C4-2B (cell line): ENCODE results near the gene ANKMY1.

Source experiments
- H3K27ac ChIP-seq: fragments of 450-650 bp; 2 replicates; pipeline ENCODE4 v1.5.1; 2017
- ZFX ChIP-seq: fragments of 450-650 bp; IDR thresholded peaks from 2 replicates; pipeline ENCODE4 v1.6.1; 2017
- TF ChIP-seq, protein P1 (sequence below): fragments of 450-650 bp; conservative IDR thresholded peaks from 2 replicates; pipeline ENCODE4 v1.5.1; 2017; ENCODE audit warnings: mild to moderate bottlenecking

Gene ANKMY1, protein sequence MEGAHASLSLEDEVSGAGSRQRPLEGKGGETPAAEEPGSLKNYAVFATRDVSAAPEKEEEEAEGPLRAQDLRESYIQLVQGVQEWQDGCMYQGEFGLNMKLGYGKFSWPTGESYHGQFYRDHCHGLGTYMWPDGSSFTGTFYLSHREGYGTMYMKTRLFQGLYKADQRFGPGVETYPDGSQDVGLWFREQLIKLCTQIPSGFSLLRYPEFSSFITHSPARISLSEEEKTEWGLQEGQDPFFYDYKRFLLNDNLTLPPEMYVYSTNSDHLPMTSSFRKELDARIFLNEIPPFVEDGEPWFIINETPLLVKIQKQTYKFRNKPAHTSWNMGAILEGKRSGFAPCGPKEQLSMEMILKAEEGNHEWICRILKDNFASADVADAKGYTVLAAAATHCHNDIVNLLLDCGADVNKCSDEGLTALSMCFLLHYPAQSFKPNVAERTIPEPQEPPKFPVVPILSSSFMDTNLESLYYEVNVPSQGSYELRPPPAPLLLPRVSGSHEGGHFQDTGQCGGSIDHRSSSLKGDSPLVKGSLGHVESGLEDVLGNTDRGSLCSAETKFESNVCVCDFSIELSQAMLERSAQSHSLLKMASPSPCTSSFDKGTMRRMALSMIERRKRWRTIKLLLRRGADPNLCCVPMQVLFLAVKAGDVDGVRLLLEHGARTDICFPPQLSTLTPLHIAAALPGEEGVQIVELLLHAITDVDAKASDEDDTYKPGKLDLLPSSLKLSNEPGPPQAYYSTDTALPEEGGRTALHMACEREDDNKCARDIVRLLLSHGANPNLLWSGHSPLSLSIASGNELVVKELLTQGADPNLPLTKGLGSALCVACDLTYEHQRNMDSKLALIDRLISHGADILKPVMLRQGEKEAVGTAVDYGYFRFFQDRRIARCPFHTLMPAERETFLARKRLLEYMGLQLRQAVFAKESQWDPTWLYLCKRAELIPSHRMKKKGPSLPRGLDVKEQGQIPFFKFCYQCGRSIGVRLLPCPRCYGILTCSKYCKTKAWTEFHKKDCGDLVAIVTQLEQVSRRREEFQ

DNA sequence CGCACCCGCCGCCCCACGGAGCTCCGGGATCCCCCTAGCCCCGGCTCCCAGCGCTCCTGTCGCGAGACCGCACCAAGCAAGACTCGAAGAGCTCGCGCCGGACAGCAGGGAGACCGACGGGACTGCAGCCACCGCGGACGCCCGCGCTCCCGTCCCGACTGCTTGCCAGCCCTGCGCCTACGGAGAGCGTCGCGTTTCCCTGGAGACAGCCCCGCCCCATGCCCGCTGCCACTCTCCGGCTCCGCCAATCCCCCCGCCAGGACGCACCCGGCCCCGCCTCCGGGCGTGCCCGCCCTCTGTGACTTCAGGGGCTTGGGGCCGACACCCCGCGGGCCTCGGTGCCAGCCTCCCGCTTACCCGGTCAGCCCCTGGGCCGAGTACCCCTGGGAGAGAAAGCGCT lies at the start of gene ANKMY1:
TSS of gene ANKMY1 (minus strand) at position 181 of the 400 bp plus-strand sequence. CDS start 653 bp downstream, outside the sequence.
- peak within 1 kb of the TSS; percentile 60 for H3K27ac ChIP-seq
- TF ChIP-seq ZFX = no peak
- TF ChIP-seq, protein P1, sequence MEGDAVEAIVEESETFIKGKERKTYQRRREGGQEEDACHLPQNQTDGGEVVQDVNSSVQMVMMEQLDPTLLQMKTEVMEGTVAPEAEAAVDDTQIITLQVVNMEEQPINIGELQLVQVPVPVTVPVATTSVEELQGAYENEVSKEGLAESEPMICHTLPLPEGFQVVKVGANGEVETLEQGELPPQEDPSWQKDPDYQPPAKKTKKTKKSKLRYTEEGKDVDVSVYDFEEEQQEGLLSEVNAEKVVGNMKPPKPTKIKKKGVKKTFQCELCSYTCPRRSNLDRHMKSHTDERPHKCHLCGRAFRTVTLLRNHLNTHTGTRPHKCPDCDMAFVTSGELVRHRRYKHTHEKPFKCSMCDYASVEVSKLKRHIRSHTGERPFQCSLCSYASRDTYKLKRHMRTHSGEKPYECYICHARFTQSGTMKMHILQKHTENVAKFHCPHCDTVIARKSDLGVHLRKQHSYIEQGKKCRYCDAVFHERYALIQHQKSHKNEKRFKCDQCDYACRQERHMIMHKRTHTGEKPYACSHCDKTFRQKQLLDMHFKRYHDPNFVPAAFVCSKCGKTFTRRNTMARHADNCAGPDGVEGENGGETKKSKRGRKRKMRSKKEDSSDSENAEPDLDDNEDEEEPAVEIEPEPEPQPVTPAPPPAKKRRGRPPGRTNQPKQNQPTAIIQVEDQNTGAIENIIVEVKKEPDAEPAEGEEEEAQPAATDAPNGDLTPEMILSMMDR = no peak

DNA sequence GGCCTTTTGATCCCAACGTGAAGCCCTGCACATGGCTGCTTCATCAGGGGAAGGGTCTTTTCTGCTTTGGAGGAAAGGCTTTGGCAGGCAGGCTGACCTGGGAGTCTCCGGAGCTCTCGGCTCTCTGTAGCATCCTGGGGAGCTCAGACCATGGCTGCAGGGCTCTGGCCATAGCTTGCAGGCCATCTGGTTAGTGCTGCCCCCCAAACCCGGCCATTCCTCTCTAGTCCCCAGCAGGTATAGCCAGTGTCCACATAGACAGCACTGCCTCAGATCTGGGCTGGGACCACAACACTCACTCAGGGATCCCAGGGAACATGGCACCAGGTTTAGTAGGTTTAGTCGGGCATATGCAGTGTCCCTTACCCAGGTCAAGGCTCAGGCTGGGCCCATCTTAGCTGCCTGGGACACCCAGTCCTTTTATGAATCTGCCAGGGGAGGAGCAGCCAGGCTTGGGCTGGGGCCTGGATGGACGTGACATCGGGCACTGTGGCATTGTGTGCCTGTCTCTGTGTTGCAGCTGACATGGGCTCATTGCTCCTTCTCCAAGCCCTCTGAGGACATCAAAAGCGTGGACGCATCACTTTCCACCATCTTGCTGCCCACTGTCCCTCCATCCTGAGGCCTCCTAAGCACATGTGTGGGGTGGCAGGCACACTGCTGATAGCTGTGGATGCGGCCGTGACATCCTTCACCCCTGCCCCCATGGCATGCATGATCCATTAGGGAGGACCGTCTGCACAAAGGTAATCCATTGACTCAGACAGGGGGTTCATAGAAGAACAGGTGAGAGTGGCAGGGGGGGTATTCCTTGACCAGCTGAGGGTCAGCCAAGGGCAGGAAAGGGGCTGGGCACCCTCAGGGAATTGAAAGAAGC lies 48.3 kb upstream of the ANKMY1 start:
- no peak overlapping the region for H3K27ac ChIP-seq
- TF ChIP-seq ZFX = no peak
- TF ChIP-seq, protein P1 = no peak

DNA sequence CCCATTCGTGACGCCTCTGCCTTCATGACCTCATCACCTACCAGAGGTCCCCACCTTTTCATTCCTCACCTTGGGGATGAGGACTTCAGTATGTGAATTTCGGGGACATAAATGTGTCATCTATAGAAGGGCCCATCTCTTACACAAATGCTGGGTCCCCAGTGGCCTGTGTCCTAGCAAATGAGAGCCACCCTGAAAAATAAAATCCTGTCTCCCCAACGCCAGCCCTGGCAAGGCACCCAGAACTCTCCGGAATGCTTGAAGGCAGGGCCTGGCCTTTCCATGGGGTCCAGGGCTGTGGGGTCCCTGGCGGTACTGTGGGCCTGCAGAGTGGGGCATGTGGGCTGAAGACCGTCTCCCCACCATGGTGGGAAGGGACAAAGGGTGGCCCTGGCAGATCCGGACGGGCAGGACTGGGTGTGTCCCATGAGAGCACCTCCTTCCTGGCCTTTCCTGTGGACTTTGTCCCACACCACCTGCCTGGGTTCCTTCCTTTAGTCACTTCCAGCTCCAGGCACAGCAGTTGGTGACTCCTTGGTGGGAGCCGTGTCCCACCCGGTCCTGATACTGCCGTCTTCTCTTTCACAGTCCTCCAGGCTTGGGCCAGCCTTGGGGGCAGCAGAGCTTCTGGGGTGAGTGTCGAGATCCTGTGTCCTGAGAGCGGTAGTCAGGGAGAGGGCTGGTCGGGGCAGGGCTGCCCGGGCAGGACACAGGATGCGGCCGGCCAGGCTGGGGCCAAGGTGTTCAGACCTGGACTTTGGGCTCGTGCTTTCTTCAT lies 47.3 kb upstream of the ANKMY1 start:
- H3K27ac ChIP-seq = no peak overlapping the region
- TF ChIP-seq ZFX = no peak
- TF ChIP-seq, protein P1 = no peak

DNA sequence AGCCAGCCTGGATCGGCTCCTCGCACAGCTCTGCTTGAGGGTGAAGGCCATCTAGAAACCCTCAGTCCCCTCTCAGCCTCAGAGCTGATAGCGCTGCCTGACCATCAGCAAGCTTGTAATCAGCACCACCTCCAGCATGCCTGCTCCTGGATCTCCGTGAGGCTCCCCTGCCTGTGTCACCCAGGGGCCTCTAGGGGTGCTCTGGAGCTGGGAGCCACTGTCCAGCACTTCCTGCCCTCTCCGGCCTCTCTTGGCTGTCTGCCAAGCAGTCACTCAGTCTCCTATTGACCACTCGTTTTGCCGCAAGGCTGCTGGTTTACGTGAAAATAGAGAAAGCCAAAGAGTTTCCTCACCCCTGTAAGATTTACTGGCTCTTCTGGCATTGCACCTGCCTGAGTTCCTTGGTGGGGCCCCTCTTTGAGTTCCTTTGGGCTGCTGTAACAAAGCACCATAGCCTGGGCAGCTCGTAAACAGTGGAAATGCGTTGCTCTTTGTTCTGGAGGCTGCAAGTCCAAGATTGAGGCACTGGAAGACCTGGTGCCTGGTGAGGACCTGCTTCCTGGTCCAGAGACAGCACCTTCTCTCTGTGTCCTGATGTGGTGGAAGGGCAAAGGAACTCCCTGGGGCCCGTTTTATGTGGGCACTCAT lies 46.6 kb upstream of the ANKMY1 start:
- TF ChIP-seq ZFX = no peak
- TF ChIP-seq, protein P1 = peak; percentile 67
- no peak overlapping the region for H3K27ac ChIP-seq

DNA sequence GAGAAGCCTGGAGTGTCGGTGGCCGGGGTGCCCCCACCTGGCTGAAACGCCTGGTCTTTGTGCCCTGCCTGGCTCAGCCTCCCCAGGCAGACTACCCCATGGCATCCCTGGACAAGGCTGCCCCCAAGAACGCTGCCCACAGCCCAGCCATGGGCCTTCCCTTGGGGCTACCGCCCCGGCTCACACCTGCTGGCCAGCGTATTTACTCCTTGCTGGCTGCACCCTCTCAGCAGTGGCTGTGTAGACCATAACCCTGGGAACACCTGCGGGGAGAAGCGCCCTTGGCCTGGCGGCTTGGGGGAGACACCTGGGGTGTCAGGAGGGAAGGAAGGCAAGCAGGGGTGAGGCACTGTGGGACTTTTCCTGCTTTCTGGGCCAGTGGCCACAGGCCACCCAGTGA lies 46.1 kb upstream of the ANKMY1 start:
- no peak overlapping the region for H3K27ac ChIP-seq
- no peak for TF ChIP-seq ZFX
- TF ChIP-seq, protein P1 = no peak
